ENCODE measurements around the gene P2RX1.

DNA sequence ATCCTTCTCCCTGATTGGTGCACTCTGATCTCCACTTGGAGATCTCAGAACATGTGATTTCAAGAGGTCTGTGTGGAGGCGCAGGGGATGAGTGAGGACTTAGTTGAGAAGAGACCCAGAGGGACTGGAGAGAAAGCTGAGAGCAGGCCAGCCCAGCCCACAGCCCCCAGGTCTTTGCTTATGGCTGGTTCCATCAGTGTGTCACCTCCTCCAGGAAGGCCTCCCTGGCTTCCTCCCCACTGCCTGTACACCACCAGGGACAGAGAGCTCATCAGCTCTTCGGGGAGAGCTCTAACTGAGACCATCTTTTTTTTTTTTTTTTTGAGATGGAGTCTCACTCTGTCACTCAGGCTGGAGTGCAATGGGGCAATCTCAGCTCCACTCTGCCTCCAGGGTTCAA, 3.4 kb downstream of the P2RX1 start:
- TF ChIP-seq, protein P1, sequence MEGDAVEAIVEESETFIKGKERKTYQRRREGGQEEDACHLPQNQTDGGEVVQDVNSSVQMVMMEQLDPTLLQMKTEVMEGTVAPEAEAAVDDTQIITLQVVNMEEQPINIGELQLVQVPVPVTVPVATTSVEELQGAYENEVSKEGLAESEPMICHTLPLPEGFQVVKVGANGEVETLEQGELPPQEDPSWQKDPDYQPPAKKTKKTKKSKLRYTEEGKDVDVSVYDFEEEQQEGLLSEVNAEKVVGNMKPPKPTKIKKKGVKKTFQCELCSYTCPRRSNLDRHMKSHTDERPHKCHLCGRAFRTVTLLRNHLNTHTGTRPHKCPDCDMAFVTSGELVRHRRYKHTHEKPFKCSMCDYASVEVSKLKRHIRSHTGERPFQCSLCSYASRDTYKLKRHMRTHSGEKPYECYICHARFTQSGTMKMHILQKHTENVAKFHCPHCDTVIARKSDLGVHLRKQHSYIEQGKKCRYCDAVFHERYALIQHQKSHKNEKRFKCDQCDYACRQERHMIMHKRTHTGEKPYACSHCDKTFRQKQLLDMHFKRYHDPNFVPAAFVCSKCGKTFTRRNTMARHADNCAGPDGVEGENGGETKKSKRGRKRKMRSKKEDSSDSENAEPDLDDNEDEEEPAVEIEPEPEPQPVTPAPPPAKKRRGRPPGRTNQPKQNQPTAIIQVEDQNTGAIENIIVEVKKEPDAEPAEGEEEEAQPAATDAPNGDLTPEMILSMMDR (IDR thresholded peaks at IDR 0.05) = no peak
- TF ChIP-seq EZH2 (IDR thresholded peaks at IDR 0.05; ENCODE audit: borderline replicate concordance, insufficient read depth, low read depth, low read length, poor library complexity, severe bottlenecking) = no peak
